PC-3 (cell line): ENCODE data around the gene LZTFL1.

Experiments
- CTCF ChIP-seq: fragments of 300-600 bp; sonication (generic); conservative IDR thresholded peaks from 2 replicates; pipeline ENCODE4 v1.5.1; 2017; ENCODE audit warnings: antibody characterized with exemption, low read depth, mild to moderate bottlenecking, low read length
- EZH2 ChIP-seq: fragments of 300-600 bp; sonication (generic); IDR thresholded peaks from one replicate; pipeline ENCODE4 v1.6.1; 2017; ENCODE audit warnings: antibody characterized with exemption, mild to moderate bottlenecking, low read length; ENCODE audit not compliant: unreplicated experiment

- TF ChIP-seq CTCF, result no peak
- TF ChIP-seq EZH2, result no peak
Observed at GRCh38 chr3:45802146-45802545, 39.8 kb downstream of the LZTFL1 start.
